SK-N-SH (cell line): ENCODE results near the gene P2RX5. TPM values are rescaled to one million over a fixed set of nuclear protein-coding genes. Genes with fewer than 3 reads are reported as not detected.

ENCODE experiments used
- CTCF ChIA-PET: fragments of 300-600, 350-600 bp; formaldehyde crosslinking; extraction: SDS; loops from one replicate; lab custom pipeline; 2021; lab: Yijun Ruan, JAX
- POLR2A ChIA-PET: fragments of 350-600 bp; sonication (Branson Sonifier 250); formaldehyde crosslinking; extraction: SDS; loops from one replicate; lab custom pipeline; 2020; ENCODE audit warnings: antibody characterized with exemption, inconsistent platforms; lab: Yijun Ruan, JAX
- DNase-seq: peaks from one replicate; pipeline ENCODE4 v3.0.0; 2012
- H2AFZ ChIP-seq: fragments of 200-600 bp; sonication (generic); 2 replicates; pipeline ENCODE4 v1.8.1; 2016; ENCODE audit warnings: antibody characterized with exemption, mild to moderate bottlenecking, low read depth
- H3F3A ChIP-seq: fragments of 200-600 bp; sonication (generic); replicated peaks from 2 replicates; pipeline ENCODE3; 2016; ENCODE audit warnings: antibody characterized with exemption, mild to moderate bottlenecking; ENCODE audit not compliant: insufficient read depth
- H3K27ac ChIP-seq, 2 experiments: fragments of 200-500 bp in 1 of 2; fragments of 200-600 bp in 1 of 2; sonication (Bioruptor generic) in 1 of 2; sonication (generic), shearing (Covaris generic) in 1 of 2; 2 replicates each; pipeline versions ENCODE4 v1.5.1 to v1.6.1; 2014 to 2016; ENCODE audit warnings: low read depth in 2 of 2, inconsistent platforms in 1 of 2, low read length in 1 of 2, mild to moderate bottlenecking in 1 of 2, mixed read lengths in 1 of 2
- H3K27me3 ChIP-seq: fragments of 200-600 bp; sonication (generic), shearing (Covaris generic); 2 replicates; pipeline ENCODE4 v1.6.1; 2016; ENCODE audit warnings: mixed run types; ENCODE audit not compliant: insufficient read depth
- H3K36me3 ChIP-seq, 2 experiments: fragments of 200-500 bp in 1 of 2; fragments of 200-600 bp in 1 of 2; sonication (Bioruptor generic) in 1 of 2; sonication (generic) in 1 of 2; replicated peaks in 1 of 2; 2 replicates each; pipeline versions ENCODE3 to v1.5.1; 2014 to 2016; ENCODE audit warnings: low read length in 1 of 2, mild to moderate bottlenecking in 1 of 2; ENCODE audit not compliant: insufficient read depth in 2 of 2, control insufficient read depth in 1 of 2
- H3K4me1 ChIP-seq, 2 experiments: fragments of 200-500 bp in 1 of 2; fragments of 200-600 bp in 1 of 2; sonication (Bioruptor generic) in 1 of 2; sonication (generic), shearing (Covaris generic) in 1 of 2; 2 replicates each; pipeline versions ENCODE4 v1.5.1 to v1.6.1; 2014 to 2016; ENCODE audit warnings: low read depth in 1 of 2, low read length in 1 of 2, mixed run types in 1 of 2; ENCODE audit not compliant: insufficient read depth in 2 of 2, control insufficient read depth in 1 of 2
- H3K4me2 ChIP-seq: fragments of 200-600 bp; sonication (generic), shearing (Covaris generic); 2 replicates; pipeline ENCODE4 v1.6.1; 2017; ENCODE audit warnings: mixed run types
- H3K4me3 ChIP-seq, 2 experiments: fragments of 200-500 bp in 1 of 2; fragments of 200-600 bp in 1 of 2; sonication (Bioruptor generic) in 1 of 2; sonication (generic), shearing (Covaris generic) in 1 of 2; 2 replicates each; pipeline versions ENCODE4 v1.5.1 to v1.8.1; 2014 to 2016; ENCODE audit warnings: low read depth in 2 of 2, inconsistent platforms in 1 of 2, low read length in 1 of 2, mild to moderate bottlenecking in 1 of 2, mixed read lengths in 1 of 2, moderate library complexity in 1 of 2
- H3K79me2 ChIP-seq: fragments of 200-600 bp; sonication (generic); 2 replicates; pipeline ENCODE4 v1.8.1; 2017; ENCODE audit warnings: mild to moderate bottlenecking; ENCODE audit not compliant: insufficient read depth
- H3K9ac ChIP-seq: fragments of 200-600 bp; sonication (generic); 2 replicates; pipeline ENCODE4 v1.6.1; 2017; ENCODE audit warnings: mixed run types
- H3K9me2 ChIP-seq: fragments of 200-600 bp; sonication (generic); 2 replicates; pipeline ENCODE4 v1.6.1; 2017; ENCODE audit warnings: mixed run types
- H3K9me3 ChIP-seq: fragments of 200-600 bp; sonication (generic); 2 replicates; pipeline ENCODE4 v1.6.1; 2017; ENCODE audit warnings: mixed run types, mild to moderate bottlenecking, moderate library complexity
- H4K20me1 ChIP-seq: fragments of 200-600 bp; sonication (generic); 2 replicates; pipeline ENCODE4 v1.6.1; 2017; ENCODE audit warnings: mild to moderate bottlenecking, mixed run types; ENCODE audit not compliant: insufficient read depth
- CTCF ChIP-seq: fragments of 200-600 bp; sonication (generic); IDR thresholded peaks from 2 replicates; pipeline ENCODE4 v1.6.1; 2017; ENCODE audit warnings: antibody characterized with exemption, mild to moderate bottlenecking, moderate library complexity
- EZH2phosphoT487 ChIP-seq: fragments of 200-600 bp; sonication (generic); IDR thresholded peaks from 2 replicates; pipeline ENCODE4 v1.6.1; 2017; ENCODE audit warnings: low read depth, mixed run types, mild to moderate bottlenecking, antibody characterized with exemption, moderate library complexity, borderline replicate concordance
- FOXJ3 ChIP-seq: sonication (generic); formaldehyde crosslinking; IDR thresholded peaks from 2 replicates; pipeline ENCODE4 v1.5.1; 2020; ENCODE audit warnings: mild to moderate bottlenecking, missing genetic modification reagents
- FOXM1 ChIP-seq: IDR thresholded peaks from 2 replicates; pipeline ENCODE4 v1.4.0; 2012; ENCODE audit warnings: low read depth, mild to moderate bottlenecking
- GATA2 ChIP-seq: sonication (generic); formaldehyde crosslinking; IDR thresholded peaks from 2 replicates; pipeline ENCODE4 v1.5.0; 2020; ENCODE audit warnings: mild to moderate bottlenecking, missing genetic modification reagents
- MAX ChIP-seq: IDR thresholded peaks from 2 replicates; pipeline ENCODE4 v1.4.0; 2012; ENCODE audit warnings: low read depth
- MEF2A ChIP-seq: IDR thresholded peaks from 2 replicates; pipeline ENCODE4 v1.4.0; 2012; ENCODE audit warnings: low read depth, borderline replicate concordance
- NFIC ChIP-seq: IDR thresholded peaks from 2 replicates; pipeline ENCODE4 v1.4.0; 2012; ENCODE audit warnings: borderline replicate concordance
- POLR2AphosphoS5 ChIP-seq: IDR thresholded peaks from 2 replicates; pipeline ENCODE4 v1.6.1; 2012; ENCODE audit warnings: low read depth, low read length
- RXRA ChIP-seq: IDR thresholded peaks from 2 replicates; pipeline ENCODE4 v1.4.0; 2012; ENCODE audit warnings: low read depth, mild to moderate bottlenecking, borderline replicate concordance
- SMC3 ChIP-seq: IDR thresholded peaks from 2 replicates; pipeline ENCODE4 v1.6.1; 2012; ENCODE audit warnings: low read depth, low read length, improper control_type of control experiment
- TEAD4 ChIP-seq: IDR thresholded peaks from 2 replicates; pipeline ENCODE4 v1.4.0; 2012; ENCODE audit warnings: mild to moderate bottlenecking, borderline replicate concordance; ENCODE audit not compliant: insufficient read depth
- YY1 ChIP-seq: IDR thresholded peaks from 2 replicates; pipeline ENCODE4 v1.4.0; 2012; ENCODE audit warnings: low read depth, mild to moderate bottlenecking
- ZBTB33 ChIP-seq: IDR thresholded peaks from 2 replicates; pipeline ENCODE4 v1.4.0; 2012; ENCODE audit warnings: low read depth, borderline replicate concordance
- WGBS: methylation state at CpG from one replicate; pipeline ENCODE4 v1.1.6; 2017; ENCODE audit warnings: low lambda C conversion rate; 5-methylcytosine and 5-hydroxymethylcytosine counted together
- polyA plus RNA-seq, 3 experiments: library from polyadenylated mRNA; depleted of rRNA; stranded (reverse); fragments of >200 nt; gene quantifications; 2 replicates each; pipeline ENCODE4 v1.2.3, GENCODE V29; 2012

The P2RX5 gene
- polyA plus RNA-seq, 1 of the 3 experiments (the other 2 are of a cell fraction): 0.97 TPM

GRCh38 chr17:3641717-3642486, 54.1 kb downstream of the P2RX5 start (continued):
- TF ChIP-seq ZBTB33: no peak
- no peak for TF ChIP-seq SMC3
- no peak for TF ChIP-seq FOXM1
- no peak for TF ChIP-seq MAX

GRCh38 chr17:3641014-3641413, 54.9 kb downstream of the P2RX5 start:
- Histone ChIP-seq H3K27ac (no peak overlapping the region), H3K79me2 (no peaks in the 10 kb centered on the region), H3K9me3 (no peaks in the 10 kb centered on the region), H4K20me1 (no peaks in the 10 kb centered on the region), H3K4me1 (peaks cover 0 to 3% of the 10 kb centered on the region in 2 experiments; a peak in 1 of 4 replicates), H3K9me2 (no peaks in the 10 kb centered on the region), H3K4me2 (no peak overlapping the region), H3K27me3 (no peaks in the 10 kb centered on the region), H2AFZ (no peak overlapping the region), H3K4me3 (no peak overlapping the region), H3F3A (no peaks in the 10 kb centered on the region), H3K9ac (no peak overlapping the region), H3K36me3 (no peaks in the 10 kb centered on the region)
- ChIA-PET CTCF (interaction anchor here (1.5 kb wide), 1 partner anchor 42 kb away, joined by 3 read pairs; no protein-coding TSS in a partner anchor), POLR2A (no interaction called here)
- TF ChIP-seq NFIC: no peak
- no peak for TF ChIP-seq FOXJ3 (CRISPR knock-in tag)
- TF ChIP-seq YY1: no peak
- no peak for TF ChIP-seq FOXM1
- TF ChIP-seq TEAD4: no peak
- no peak for TF ChIP-seq POLR2AphosphoS5
- no peak for TF ChIP-seq GATA2 (CRISPR knock-in tag)
- no peak for TF ChIP-seq RXRA
- TF ChIP-seq CTCF: no peak
- TF ChIP-seq MEF2A: no peak
- TF ChIP-seq EZH2phosphoT487: no peak
- 94% methylated on average over 3 of the region's 3 CpGs for WGBS
- DNase-seq: no peak
